Neutrophil (primary cell): ENCODE results near the gene DSCAM.

Experiments used
- H3K27ac ChIP-seq: fragments of 200-600 bp; sonication (generic); 2 replicates; pipeline ENCODE4 v1.5.1; 2016; ENCODE audit warnings: mild to moderate bottlenecking, moderate library complexity
- H3K27me3 ChIP-seq: fragments of 200-600 bp; sonication (generic); 2 replicates; pipeline ENCODE4 v1.6.0; 2016; ENCODE audit warnings: mild to moderate bottlenecking
- H3K36me3 ChIP-seq: fragments of 200-600 bp; sonication (generic); 2 replicates; pipeline ENCODE4 v1.5.1; 2017
- H3K4me1 ChIP-seq, 2 experiments: fragments of 200-600 bp in 1 of 2; sonication (generic) in 1 of 2; 1 replicate in 1 of 2; 2 replicates in 1 of 2; pipeline versions ENCODE4 v1.5.1 to v1.6.1; 2013 to 2016; ENCODE audit warnings: low read depth in 1 of 2, low read length in 1 of 2, mild to moderate bottlenecking in 1 of 2, moderate library complexity in 1 of 2; ENCODE audit not compliant: control insufficient read depth in 1 of 2, insufficient read depth in 1 of 2
- H3K4me3 ChIP-seq, 2 experiments: fragments of 200-600 bp in 1 of 2; sonication (generic) in 1 of 2; 1 replicate in 1 of 2; 2 replicates in 1 of 2; pipeline ENCODE4 v1.5.1; 2013 to 2016; ENCODE audit warnings: low read depth in 1 of 2, low read length in 1 of 2, mild to moderate bottlenecking in 1 of 2, moderate library complexity in 1 of 2
- H3K9me3 ChIP-seq: fragments of 200-600 bp; sonication (generic); 2 replicates; pipeline ENCODE4 v1.5.1; 2016
- TF ChIP-seq, protein P1 (sequence below): fragments of 200-600 bp; sonication (generic); IDR thresholded peaks from 2 replicates; pipeline ENCODE4 v1.5.1; 2016; ENCODE audit warnings: antibody characterized with exemption

DSCAM gene

DNA sequence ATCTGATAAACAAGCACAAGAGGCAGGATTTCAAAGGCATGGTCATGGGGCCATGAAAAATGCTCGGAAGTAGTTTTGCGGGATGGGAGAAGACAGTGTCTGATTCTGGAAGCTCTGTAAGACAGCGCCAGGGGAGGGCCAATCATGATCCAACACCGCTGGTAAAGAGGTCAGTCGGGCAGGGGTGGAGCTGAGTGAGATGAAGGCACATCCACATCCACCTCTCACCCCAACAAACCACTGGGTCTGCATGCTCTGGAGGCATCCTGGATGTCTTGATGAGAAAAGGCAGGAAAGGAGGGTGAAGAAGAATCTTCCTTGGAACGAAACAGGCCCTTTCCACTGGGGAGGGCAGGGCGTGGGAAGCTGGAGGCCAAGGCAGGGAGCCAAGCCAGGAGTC is 691.4 kb downstream of the DSCAM start:
- Histone ChIP-seq H3K27me3 (no peaks in the 10 kb centered on the region), H3K4me1 (no peaks in the 10 kb centered on the region), H3K36me3 (no peaks in the 10 kb centered on the region), H3K4me3 (no peak overlapping the region), H3K9me3 (no peaks in the 10 kb centered on the region), H3K27ac (no peak overlapping the region)
- TF ChIP-seq, protein P1, sequence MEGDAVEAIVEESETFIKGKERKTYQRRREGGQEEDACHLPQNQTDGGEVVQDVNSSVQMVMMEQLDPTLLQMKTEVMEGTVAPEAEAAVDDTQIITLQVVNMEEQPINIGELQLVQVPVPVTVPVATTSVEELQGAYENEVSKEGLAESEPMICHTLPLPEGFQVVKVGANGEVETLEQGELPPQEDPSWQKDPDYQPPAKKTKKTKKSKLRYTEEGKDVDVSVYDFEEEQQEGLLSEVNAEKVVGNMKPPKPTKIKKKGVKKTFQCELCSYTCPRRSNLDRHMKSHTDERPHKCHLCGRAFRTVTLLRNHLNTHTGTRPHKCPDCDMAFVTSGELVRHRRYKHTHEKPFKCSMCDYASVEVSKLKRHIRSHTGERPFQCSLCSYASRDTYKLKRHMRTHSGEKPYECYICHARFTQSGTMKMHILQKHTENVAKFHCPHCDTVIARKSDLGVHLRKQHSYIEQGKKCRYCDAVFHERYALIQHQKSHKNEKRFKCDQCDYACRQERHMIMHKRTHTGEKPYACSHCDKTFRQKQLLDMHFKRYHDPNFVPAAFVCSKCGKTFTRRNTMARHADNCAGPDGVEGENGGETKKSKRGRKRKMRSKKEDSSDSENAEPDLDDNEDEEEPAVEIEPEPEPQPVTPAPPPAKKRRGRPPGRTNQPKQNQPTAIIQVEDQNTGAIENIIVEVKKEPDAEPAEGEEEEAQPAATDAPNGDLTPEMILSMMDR = no peak

DNA sequence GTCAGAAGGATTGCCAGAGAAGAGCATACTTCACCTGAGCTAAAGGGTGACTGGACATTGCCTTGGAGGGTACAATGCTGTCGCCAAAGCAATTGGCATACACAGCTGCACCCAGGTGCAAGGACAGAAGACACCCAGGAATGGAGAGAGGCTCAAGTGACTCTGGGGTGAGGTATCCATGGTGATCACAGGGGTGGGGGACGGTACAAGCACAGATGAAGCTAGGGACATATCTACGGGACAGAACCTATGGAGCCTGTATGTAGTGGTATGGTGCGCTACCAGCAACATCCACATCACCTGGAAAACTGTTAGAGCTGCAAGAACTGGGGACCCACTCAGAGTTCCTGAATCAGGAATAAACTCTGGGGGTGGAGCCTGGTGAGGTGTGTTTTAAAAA is 693.6 kb downstream of the DSCAM start:
- H3K4me3 ChIP-seq = no peak overlapping the region
- no peak overlapping the region for H3K27ac ChIP-seq
- TF ChIP-seq, protein P1 = no peak
- no peaks in the 10 kb centered on the region for H3K4me1 ChIP-seq
- no peaks in the 10 kb centered on the region for H3K27me3 ChIP-seq
- no peaks in the 10 kb centered on the region for H3K9me3 ChIP-seq
- no peaks in the 10 kb centered on the region for H3K36me3 ChIP-seq

DNA sequence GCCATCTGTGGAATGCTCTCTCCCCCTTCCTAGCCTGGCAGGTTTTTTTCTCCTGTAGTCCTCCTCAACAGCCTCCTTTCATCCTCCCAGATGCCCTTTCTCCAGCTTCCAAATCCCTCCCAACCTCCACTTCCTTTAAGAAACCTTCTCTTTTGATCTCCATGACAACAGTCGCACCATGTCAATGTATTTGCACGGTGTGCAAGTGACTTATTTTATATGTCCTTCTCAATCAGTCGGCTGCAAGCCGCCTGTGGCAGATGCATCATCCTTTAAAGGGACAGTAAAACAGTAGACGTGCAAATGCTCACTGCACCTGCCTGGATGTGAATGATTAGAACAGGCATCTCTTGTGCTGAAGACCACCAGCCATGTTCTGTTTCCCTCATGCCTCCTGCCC is 694.5 kb downstream of the DSCAM start:
- H3K4me1 ChIP-seq = no peaks in the 10 kb centered on the region
- H3K36me3 ChIP-seq = no peaks in the 10 kb centered on the region
- no peak overlapping the region for H3K27ac ChIP-seq
- no peaks in the 10 kb centered on the region for H3K27me3 ChIP-seq
- no peaks in the 10 kb centered on the region for H3K9me3 ChIP-seq
- TF ChIP-seq, protein P1 = no peak
- H3K4me3 ChIP-seq = no peak overlapping the region

DNA sequence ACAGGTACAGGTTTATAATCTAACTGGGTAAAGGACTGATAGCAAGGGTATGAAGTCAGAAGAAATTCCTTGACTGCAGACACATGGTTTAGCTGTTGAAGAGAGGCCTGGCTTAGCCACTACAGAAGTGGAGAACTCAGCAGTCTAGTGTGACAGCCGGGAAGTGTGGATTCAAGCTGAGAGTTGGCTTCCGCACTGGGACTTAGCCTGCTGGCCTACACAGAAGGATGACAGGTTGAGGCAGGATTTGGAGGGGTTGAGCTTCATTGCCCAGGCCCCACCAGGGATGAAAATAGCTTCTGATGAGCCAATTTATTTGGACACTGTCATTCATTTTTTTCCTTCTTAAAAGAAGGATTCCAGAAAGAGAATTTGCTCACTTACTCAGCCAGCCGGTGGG is 695.3 kb downstream of the DSCAM start:
- H3K36me3 ChIP-seq = no peaks in the 10 kb centered on the region
- no peaks in the 10 kb centered on the region for H3K4me1 ChIP-seq
- no peak overlapping the region for H3K4me3 ChIP-seq
- TF ChIP-seq, protein P1 = no peak
- H3K27me3 ChIP-seq = no peaks in the 10 kb centered on the region
- H3K9me3 ChIP-seq = no peaks in the 10 kb centered on the region
- no peak overlapping the region for H3K27ac ChIP-seq

DNA sequence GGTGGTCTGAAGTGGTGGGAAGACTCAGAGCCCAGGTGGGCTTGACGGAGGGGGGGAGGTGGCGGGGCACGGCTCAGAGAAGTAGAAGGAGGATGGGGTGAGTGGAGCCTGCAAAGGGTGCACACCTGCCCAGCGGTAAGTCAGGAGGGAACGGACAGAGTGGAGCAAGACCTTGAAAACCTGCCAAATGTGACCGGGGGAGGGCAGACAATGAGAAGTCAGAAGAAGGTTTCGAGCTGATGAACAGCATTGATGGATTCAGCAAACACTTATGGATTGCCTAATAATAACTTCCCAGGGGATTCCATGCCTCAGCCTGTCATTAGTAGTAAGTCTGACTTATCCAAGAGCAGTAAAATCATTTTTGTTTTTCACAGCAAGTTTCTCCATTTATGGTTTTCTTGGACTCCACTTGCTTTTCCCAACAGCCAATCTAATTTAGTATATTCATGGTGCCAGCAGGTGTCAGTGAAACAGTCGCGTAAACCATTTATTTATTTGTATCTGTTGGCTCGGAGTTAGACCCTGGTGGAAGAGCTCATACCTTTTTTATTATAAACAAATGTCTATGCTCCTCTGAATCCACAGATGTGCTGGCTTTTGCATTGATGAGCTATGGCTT is 700.6 kb downstream of the DSCAM start:
- Histone ChIP-seq H3K27ac (no peak overlapping the region), H3K4me3 (no peak overlapping the region), H3K9me3 (no peaks in the 10 kb centered on the region), H3K36me3 (no peaks in the 10 kb centered on the region), H3K27me3 (no peaks in the 10 kb centered on the region), H3K4me1 (no peaks in the 10 kb centered on the region)
- TF ChIP-seq, protein P1 = no peak
